ENCODE data around the gene CLCNKB.
A peak's percentile ranks its signal among the peaks of the same experiment; 100 is the strongest.

Gene CLCNKB

DNA sequence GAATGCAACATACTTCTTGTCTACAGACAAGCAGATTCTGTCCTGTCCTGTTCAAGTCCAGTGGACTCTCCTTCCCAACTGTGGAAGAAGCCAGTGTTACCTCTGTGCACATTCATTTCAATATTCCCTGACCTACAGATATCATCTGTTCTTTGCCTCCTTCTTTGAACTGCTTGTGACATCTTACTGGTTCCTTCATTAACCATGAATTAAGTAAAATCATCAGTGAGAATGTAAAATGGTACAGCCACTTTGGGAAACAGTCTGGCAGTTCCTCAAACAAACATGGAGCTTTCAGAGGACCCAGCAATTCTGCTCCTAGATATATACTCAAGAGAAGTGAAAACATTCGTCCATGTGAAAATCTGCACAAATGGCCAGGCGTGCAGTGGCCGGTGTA, 32.7 kb upstream of the CLCNKB start:
- Mint-ChIP-seq H3K27ac (no peak overlapping the region), H3K4me3 (no peak overlapping the region)

DNA sequence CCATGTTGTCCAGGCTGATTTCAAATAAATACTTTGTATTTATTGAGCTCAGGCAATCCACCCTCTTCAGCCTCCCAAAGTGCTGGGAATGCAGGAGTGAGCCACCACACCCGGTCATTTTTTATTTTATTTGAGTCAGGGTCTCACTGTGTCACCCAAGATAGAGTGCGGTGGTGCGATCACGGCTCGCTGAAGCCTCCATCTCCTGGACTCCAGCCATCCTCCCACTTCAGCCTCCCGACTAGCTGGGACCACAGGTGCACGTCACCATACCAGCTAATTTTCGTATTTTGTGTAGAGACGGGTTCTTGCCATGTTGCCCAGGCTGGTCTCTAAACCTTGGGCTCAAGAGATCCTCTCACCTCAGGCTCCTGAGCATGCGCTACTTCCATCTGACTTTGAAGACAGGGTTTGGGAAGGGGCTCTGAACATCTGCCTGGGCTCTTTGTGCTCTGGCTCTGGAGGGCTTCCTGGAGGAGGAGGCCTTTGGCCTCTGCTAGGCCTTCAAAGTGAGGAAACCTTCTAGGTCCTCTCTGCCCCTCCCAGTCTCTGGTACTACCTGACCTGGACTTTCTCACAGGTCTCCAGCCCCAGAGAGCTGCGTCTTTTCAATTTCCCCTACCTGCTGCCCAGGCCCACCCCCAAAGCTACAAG, 31.5 kb upstream of the CLCNKB start:
- DNase-seq (no peak), ATAC-seq (replicated peaks) (no peak)
- H3K27me3 Mint-ChIP-seq, result peaks cover 0 to 4% of the 10 kb centered on the region in 2 donors
- H3K36me3 Mint-ChIP-seq, result no peaks in the 10 kb centered on the region
- H3K9me3 Mint-ChIP-seq, result no peaks in the 10 kb centered on the region
- H3K4me3 Mint-ChIP-seq, result peak overlapping the region; percentile 70 to 73
- peaks cover 30 to 52% of the 10 kb centered on the region in 2 donors for H3K4me1 Mint-ChIP-seq
- peak overlapping the region; percentile 84 for H3K27ac Mint-ChIP-seq

More for the DNA sequence above, 32.7 kb upstream of the CLCNKB start:
- Mint-ChIP-seq H3K9me3 (no peaks in the 10 kb centered on the region), H3K27me3 (peaks cover 0 to 4% of the 10 kb centered on the region in 2 donors), H3K36me3 (no peaks in the 10 kb centered on the region), H3K4me1 (peaks cover 40 to 60% of the 10 kb centered on the region in 2 donors)
- DNase-seq (no peak), ATAC-seq (replicated peaks) (no peak)

DNA sequence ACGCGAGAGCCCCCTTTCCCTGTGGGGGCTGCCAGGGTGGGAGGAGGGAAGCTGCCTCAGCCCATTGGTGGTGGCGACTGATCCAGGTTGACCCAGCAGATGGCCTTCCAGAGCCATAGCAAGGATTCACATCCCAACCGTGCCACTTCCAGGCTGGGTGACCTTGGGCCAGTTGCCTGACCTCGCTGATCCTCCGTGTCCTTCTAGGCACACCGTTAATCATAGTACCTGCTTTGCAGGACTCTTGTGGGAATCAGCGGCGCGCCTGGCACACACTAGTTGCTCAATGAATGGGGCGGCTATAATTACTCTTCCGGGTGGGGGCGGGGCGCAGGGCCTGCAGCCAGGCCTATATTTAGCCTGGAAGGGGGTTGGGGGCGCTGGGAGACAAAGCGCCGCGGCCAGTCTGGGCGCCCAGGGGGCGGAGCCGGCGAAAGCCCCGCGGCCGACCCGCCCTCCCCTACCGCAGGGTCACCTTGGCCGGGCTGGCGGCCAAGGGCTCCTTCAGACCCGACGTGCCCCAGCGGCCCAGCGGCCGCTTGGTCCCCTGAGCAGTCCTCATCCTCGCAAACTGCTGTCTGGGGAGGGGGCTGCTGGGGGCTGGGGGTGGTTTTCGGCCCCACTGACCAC, 30.9 kb upstream of the CLCNKB start:
- Mint-ChIP-seq H3K9me3 (no peaks in the 10 kb centered on the region), H3K27me3 (peaks cover 0 to 4% of the 10 kb centered on the region in 2 donors), H3K4me1 (peaks cover 26 to 46% of the 10 kb centered on the region in 2 donors), H3K27ac (peak overlapping the region; percentile 84), H3K4me3 (peak overlapping the region; percentile 70 to 73), H3K36me3 (no peaks in the 10 kb centered on the region)
- ATAC-seq (replicated peaks) (peak; percentile 50 to 60), DNase-seq (peak; percentile 42)

DNA sequence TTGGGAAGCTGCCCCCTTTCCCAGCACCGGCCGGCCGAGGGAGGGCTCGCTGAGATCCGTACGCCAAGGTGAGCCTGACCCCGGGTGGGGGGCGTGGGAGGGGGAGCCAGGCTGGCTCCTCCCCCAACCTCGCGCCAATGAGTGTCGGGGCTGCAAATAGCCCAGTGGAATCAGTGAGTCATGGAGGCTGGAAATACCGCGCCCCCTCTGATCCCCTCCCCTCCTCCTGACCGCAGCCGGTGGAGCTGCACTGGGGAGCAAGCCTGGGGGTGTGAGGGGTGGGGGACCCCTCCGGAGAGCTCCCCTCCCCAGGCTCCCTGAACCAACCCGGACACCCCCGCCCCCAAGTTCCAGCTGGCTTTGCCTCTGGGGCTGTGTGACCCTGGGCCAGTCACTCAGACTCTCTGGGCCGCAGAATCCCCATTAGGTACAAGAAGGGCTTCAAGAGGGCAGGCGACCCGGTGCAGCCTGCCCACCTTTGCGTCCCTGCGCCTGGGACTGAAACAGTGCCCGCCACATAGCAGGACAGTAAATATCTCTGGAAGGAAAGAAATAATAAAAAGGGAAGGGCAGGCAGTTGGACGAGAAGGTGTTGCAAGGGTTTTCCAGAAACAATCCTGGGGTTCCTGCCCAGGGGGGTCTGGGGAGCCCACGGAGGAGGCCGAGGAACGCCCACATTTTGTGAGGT, 30.2 kb upstream of the CLCNKB start:
- H3K36me3 Mint-ChIP-seq, result no peaks in the 10 kb centered on the region
- ATAC-seq (replicated peaks) (peak; percentile 67 to 76), DNase-seq (peak; percentile 55)
- peak overlapping the region; percentile 73 to 75 for H3K4me3 Mint-ChIP-seq
- H3K4me1 Mint-ChIP-seq, result peaks cover 25 to 43% of the 10 kb centered on the region in 2 donors
- peak overlapping the region; percentile 88 for H3K27ac Mint-ChIP-seq
- H3K27me3 Mint-ChIP-seq, result peaks cover 4% of the 10 kb centered on the region in 2 donors
- H3K9me3 Mint-ChIP-seq, result no peaks in the 10 kb centered on the region

DNA sequence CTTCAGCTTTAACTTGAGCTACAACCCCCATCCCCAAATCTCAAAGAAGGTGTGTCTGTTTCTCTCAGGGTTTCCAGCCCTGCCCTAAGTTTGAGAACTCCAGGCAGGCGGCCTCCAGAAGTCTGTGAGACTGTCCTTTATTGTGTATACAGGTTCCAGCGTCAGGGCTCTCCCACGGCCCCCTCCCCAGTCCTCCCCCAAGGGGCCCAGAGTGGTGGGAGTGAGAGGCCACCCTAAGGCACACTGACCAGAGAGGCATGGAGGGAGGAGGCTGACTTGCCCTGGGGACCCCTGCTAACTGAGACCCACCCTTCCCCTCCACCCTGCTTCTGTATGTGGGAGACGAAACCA, 29.7 kb upstream of the CLCNKB start:
- peaks cover 4 to 5% of the 10 kb centered on the region in 2 donors for H3K27me3 Mint-ChIP-seq
- peak overlapping the region; percentile 88 for H3K27ac Mint-ChIP-seq
- H3K36me3 Mint-ChIP-seq, result no peaks in the 10 kb centered on the region

DNA sequence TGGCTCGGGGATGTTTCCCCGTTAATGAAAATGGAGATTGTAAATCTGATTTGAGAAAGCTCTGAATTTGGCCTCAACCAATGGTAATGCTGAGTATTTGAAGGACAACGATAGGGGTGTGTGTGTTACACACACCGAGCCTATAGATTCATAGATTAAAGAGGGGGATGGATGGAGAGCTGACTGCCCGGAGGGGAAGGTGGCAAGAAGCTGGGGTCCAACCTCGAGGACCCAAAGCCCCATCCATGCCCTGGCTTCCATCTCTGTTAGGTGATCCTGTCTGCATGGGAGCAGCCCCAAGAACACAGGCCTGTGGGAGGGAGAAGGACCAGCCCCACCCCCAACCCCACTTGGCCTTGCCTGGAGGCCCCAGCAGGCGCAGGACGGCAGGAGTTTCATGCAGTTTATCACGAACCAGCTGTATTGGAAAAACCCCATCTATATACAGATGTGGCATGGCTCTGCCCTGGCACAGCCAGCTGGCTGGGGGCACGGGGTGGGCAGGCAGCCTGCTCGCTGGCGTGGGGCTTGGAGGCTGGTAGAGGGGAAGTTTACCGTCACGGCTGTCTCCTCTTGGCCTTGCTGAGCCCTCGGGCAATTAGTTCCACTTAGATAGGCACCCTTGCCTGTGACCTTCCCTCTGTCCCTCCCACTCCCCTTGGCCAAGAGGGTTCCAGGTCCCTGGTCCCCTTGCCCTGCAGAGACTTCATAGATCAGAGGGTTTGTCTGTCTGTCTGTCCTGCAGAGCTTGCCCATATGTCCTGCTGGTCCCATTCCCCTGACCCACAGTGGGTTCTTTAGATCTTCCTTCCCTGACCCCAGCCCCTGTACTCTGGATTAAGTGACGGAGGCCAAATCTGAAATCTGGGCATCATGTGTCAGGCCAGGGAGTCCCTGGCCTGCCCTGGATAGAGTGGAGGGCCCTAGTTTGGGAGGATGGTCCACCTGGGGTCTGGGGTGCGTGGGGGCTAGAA, 28.8 kb upstream of the CLCNKB start:
- peak overlapping the region in 1 of 2 donors; percentile 55 for H3K4me3 Mint-ChIP-seq
- ATAC-seq (replicated peaks) (peak; percentile 50 to 55), DNase-seq (peak; percentile 45)
- peaks cover 4 to 5% of the 10 kb centered on the region in 2 donors for H3K27me3 Mint-ChIP-seq
- H3K4me1 Mint-ChIP-seq, result peaks cover 26 to 45% of the 10 kb centered on the region in 2 donors
- H3K36me3 Mint-ChIP-seq, result no peaks in the 10 kb centered on the region
- H3K27ac Mint-ChIP-seq, result peak overlapping the region; percentile 93
- H3K9me3 Mint-ChIP-seq, result no peaks in the 10 kb centered on the region

More for the DNA sequence above, 29.7 kb upstream of the CLCNKB start:
- peaks cover 25 to 45% of the 10 kb centered on the region in 2 donors for H3K4me1 Mint-ChIP-seq
- peak overlapping the region in 1 of 2 donors; percentile 75 for H3K4me3 Mint-ChIP-seq
- H3K9me3 Mint-ChIP-seq, result no peaks in the 10 kb centered on the region
- DNase-seq (no peak), ATAC-seq (replicated peaks) (no peak)

DNA sequence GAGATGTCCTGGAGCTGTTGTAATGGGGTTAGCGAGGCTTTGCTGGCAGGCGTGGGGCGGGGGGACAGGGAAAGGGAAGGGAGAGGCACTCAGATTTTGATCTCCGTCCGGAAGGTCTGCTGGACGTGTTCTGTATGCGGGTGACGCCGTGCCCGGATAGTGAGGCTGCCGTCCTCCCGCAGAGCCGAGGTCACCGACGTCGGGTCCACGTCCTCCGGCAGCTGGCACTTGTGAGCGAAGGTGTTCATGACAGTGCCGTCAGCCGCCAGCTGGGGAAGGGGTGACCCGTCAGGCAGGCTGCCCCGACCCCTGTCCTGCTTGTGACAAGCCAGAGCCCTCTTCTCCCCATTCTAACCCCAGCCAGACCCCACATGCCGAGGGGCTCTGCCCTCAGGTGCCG, 28.1 kb upstream of the CLCNKB start:
- Mint-ChIP-seq H3K36me3 (no peaks in the 10 kb centered on the region), H3K27ac (peak overlapping the region; percentile 93), H3K4me3 (peak overlapping the region in 1 of 2 donors; percentile 8), H3K9me3 (no peaks in the 10 kb centered on the region), H3K4me1 (peaks cover 26 to 45% of the 10 kb centered on the region in 2 donors), H3K27me3 (peaks cover 4 to 5% of the 10 kb centered on the region in 2 donors)
- no peak for ATAC-seq (replicated peaks)
- DNase-seq, result no peak

DNA sequence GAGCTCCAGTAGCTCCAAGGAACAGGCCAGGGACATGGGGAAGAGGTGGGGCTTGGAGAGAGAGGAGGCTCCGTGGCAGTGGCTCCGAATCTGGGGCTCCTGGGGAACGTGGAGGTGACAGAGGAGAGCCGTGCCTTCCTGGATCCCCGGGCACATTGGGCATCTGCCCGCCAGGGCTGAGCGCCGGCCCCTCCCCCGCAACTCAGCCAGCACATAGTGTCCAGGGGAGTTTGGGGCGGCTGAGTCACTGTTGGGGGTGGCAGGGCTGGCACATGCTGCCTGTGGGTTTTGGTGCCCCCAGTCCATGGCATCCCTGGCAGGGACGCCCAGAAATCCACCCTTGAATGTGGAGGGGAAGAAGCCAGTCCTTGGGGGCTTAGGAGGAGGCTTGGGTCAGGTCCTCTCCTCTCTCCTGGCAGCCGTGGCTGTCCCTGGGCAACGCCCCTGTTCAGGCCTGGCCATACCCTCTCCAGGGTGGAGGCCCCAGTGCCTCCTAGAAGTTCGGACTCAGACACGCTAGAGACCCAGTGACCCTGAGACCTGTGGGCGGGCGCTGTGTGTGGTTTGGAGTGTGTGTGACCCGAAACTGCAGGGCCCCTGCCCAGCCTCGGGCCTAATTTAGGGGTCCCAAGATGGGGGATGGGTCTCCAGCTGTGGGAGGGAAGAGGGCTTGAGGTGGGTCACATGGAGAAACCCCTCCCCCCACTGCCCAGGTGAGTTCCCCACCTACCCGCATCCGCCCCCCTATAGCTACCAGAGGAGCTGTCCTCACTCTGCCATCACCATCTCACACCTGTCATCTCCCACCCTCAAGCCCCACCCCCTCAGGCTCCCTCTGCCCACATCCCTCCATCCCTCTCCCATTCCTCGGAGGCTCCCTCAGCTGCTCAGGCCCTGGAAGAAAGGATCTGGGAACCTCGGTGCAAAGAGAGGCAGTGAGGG, 27.4 kb upstream of the CLCNKB start:
- H3K4me3 Mint-ChIP-seq, result peak overlapping the region in 1 of 2 donors; percentile 8
- H3K27me3 Mint-ChIP-seq, result peaks cover 4 to 6% of the 10 kb centered on the region in 2 donors
- ATAC-seq (replicated peaks) (no peak), DNase-seq (no peak)
- peaks cover 26 to 45% of the 10 kb centered on the region in 2 donors for H3K4me1 Mint-ChIP-seq
- no peaks in the 10 kb centered on the region for H3K36me3 Mint-ChIP-seq
- H3K9me3 Mint-ChIP-seq, result no peaks in the 10 kb centered on the region
- peak overlapping the region; percentile 63 for H3K27ac Mint-ChIP-seq

DNA sequence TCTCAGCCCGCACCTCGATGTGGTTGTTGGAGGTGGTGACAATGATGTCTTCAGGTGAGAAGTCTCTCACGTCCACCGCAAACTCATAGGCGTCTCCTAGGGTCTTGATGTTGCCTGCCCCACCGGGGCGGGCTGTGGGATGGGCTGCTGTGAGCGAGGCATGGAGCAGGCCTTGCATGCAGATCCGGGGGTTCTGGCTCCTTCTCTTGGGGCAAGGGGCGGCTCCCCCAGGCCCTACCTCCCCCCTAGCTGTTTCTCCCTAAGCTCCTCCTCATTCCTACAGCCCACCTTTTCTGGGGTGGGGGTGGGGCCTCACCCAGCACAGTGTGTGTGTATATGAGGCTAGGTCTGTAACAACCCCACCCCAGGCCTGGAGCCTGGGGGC, 26.5 kb upstream of the CLCNKB start:
- H3K27ac Mint-ChIP-seq, result no peak overlapping the region
- H3K27me3 Mint-ChIP-seq, result peaks cover 11 to 14% of the 10 kb centered on the region in 2 donors
- no peak overlapping the region for H3K4me3 Mint-ChIP-seq
- H3K36me3 Mint-ChIP-seq, result no peaks in the 10 kb centered on the region
- H3K9me3 Mint-ChIP-seq, result no peaks in the 10 kb centered on the region
- ATAC-seq (replicated peaks) (no peak), DNase-seq (no peak)
- peaks cover 26 to 42% of the 10 kb centered on the region in 2 donors for H3K4me1 Mint-ChIP-seq

DNA sequence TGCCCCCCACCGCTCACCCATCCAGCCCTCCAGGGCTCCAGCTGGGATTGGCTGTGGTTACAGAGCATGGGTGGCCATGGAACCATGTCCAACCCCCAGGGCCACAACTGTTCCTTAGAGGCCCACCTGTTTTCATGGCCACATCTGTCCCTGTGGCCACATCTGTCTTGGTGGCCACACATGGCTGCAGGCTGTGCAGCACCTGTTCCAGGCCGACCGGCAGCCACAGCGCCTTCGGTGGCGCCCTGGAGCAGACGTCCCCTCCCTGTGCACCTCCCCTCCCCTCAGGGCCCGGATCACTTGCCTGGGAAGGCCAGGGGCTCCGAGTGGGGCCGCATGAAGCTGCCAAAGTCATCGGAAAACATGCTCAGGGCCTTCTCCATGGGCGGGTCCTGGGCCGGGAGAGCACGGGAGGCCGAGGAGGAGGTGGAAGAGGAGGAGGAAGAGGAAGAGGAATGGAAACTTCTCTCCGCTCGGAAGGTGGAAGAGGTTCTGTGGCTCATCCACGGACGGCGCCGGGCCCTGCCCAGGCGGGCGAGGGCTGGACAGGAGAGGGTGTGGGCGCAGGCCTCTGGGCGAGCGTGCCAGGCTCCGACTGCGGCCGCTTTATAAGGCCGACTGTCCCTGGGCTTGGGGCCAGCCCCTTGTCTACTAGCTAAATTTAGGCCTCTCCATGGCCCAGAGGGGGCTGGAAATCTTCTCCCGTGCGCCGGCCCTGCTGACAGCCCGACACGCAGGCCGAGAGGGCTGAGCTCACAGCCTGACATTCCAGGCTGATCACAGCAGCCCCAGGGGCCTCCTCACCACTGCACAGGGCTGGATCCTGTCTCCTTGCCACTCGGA, 25.9 kb upstream of the CLCNKB start, which contains the start of gene HSPB7:
Gene HSPB7, minus strand, starts transcription at position 583 of the 843 bp plus-strand sequence. Its CDS starts 80 bp downstream, at position 503.
- H3K27ac Mint-ChIP-seq, result no peak within 1 kb of the TSS
- H3K36me3 Mint-ChIP-seq, result no peaks in the 10 kb centered on the region
- H3K4me3 Mint-ChIP-seq, result no peak within 1 kb of the TSS
- H3K4me1 Mint-ChIP-seq, result peaks cover 26 to 36% of the 10 kb centered on the region in 2 donors
- no peaks in the 10 kb centered on the region for H3K9me3 Mint-ChIP-seq
- peaks cover 13 to 17% of the 10 kb centered on the region in 2 donors for H3K27me3 Mint-ChIP-seq
- no peak for DNase-seq
- no peak for ATAC-seq (replicated peaks)

DNA sequence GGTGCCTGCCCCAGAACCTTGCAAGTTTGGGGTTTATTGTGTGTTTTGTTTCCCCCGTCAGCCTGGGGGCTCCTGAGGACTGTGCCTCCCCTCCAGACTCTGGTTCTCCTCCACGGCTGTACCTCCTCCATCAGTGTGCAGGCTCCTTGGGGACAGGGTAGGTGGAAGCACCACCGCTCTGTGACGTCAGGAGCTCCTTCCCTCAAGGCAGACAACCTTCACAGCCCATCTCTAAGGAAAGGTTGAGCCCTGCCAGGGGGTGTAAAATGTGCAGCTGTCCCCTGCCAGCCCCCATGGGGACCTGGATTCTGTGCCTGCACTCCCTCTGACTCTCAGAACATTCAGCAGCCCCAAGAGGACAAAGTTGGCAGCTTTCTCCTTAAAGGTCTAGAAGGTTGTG, 25.3 kb upstream of the CLCNKB start:
- ATAC-seq (replicated peaks) (no peak), DNase-seq (no peak)
- no peak overlapping the region for H3K4me3 Mint-ChIP-seq
- no peaks in the 10 kb centered on the region for H3K9me3 Mint-ChIP-seq
- H3K36me3 Mint-ChIP-seq, result no peaks in the 10 kb centered on the region
- peaks cover 14 to 20% of the 10 kb centered on the region in 2 donors for H3K27me3 Mint-ChIP-seq
- no peak overlapping the region for H3K27ac Mint-ChIP-seq
- H3K4me1 Mint-ChIP-seq, result peaks cover 26 to 34% of the 10 kb centered on the region in 2 donors
